ENCODE results near the gene WNT9B.

Gene WNT9B

GRCh38 chr17:46851029-46851741, at the start of gene WNT9B:
TSS of gene WNT9B (plus strand) at chr17:46851583. CDS start at chr17:46851639, 56 bp downstream.
- DNase-seq, result no peak

- DNase-seq, result no peak
Observed at GRCh38 chr17:46802800-46803199, 48.6 kb upstream of the WNT9B start.

GRCh38 chr17:46803544-46803943, 47.8 kb upstream of the WNT9B start:
- no peak for DNase-seq

- no peak for DNase-seq
Observed at GRCh38 chr17:46805771-46806170, 45.6 kb upstream of the WNT9B start.

- DNase-seq, result no peak
Observed at GRCh38 chr17:46809110-46809571, 42.2 kb upstream of the WNT9B start.

- no peak for DNase-seq
Observed at GRCh38 chr17:46810837-46811236, 40.5 kb upstream of the WNT9B start.

GRCh38 chr17:46811978-46812583, 39.3 kb upstream of the WNT9B start:
- peak; percentile 92 for DNase-seq

GRCh38 chr17:46812624-46813318, 38.6 kb upstream of the WNT9B start:
- no peak for DNase-seq

GRCh38 chr17:46813920-46814319, 37.5 kb upstream of the WNT9B start:
- no peak for DNase-seq

GRCh38 chr17:46814446-46814845, 36.9 kb upstream of the WNT9B start:
- DNase-seq, result no peak

GRCh38 chr17:46815474-46816353, 35.7 kb upstream of the WNT9B start:
- no peak for DNase-seq

- no peak for DNase-seq
Observed at GRCh38 chr17:46817151-46817900, 34.1 kb upstream of the WNT9B start.

- DNase-seq, result no peak
Observed at GRCh38 chr17:46817901-46818209, 33.5 kb upstream of the WNT9B start.

- no peak for DNase-seq
Observed at GRCh38 chr17:46818316-46818928, 33.0 kb upstream of the WNT9B start, which contains the start of gene WNT3. TSS of gene WNT3 (minus strand) at chr17:46818692. CDS start at chr17:46818597, 95 bp downstream.

- no peak for DNase-seq
Observed at GRCh38 chr17:46818929-46819859, 32.2 kb upstream of the WNT9B start.

GRCh38 chr17:46819906-46820351, 31.5 kb upstream of the WNT9B start:
- no peak for DNase-seq

GRCh38 chr17:46820592-46821450, 30.6 kb upstream of the WNT9B start:
- DNase-seq, result no peak

GRCh38 chr17:46821482-46822387, 29.6 kb upstream of the WNT9B start:
- DNase-seq, result no peak
